Measurements from ENCODE around the gene SDHAF1.
"Not testable (repeated sequence)": the region's sequence is repeated elsewhere in the genome, so short reads cannot be mapped to it uniquely, and the experiment has no call there.

SDHAF1 gene

GRCh38 chr19:35955881-35956634, 38.9 kb upstream of the SDHAF1 start:
- no peak for TF ChIP-seq GLIS3 (CRISPR knock-in tag; IDR thresholded peaks at IDR 0.05)
- TF ChIP-seq CREB5 (CRISPR knock-in tag; IDR thresholded peaks at IDR 0.05; ENCODE audit: low read depth): no peak
- no peak for TF ChIP-seq CSDC2 (CRISPR knock-in tag; IDR thresholded peaks at IDR 0.05)
- TF ChIP-seq ZNF70 (CRISPR knock-in tag; IDR thresholded peaks at IDR 0.05): no peak
- TF ChIP-seq RARB (CRISPR knock-in tag; IDR thresholded peaks at IDR 0.05): no peak
- TF ChIP-seq ZC3H10 (CRISPR knock-in tag; IDR thresholded peaks at IDR 0.05): no peak
- no peak for TF ChIP-seq ZFP3 (CRISPR knock-in tag; IDR thresholded peaks at IDR 0.05)
- no peak for TF ChIP-seq ISL1 (CRISPR knock-in tag; IDR thresholded peaks at IDR 0.05)
- TF ChIP-seq, protein P1, sequence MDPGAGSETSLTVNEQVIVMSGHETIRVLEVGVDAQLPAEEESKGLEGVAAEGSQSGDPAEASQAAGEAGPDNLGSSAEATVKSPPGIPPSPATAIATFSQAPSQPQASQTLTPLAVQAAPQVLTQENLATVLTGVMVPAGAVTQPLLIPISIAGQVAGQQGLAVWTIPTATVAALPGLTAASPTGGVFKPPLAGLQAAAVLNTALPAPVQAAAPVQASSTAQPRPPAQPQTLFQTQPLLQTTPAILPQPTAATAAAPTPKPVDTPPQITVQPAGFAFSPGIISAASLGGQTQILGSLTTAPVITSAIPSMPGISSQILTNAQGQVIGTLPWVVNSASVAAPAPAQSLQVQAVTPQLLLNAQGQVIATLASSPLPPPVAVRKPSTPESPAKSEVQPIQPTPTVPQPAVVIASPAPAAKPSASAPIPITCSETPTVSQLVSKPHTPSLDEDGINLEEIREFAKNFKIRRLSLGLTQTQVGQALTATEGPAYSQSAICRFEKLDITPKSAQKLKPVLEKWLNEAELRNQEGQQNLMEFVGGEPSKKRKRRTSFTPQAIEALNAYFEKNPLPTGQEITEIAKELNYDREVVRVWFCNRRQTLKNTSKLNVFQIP (CRISPR knock-in tag; IDR thresholded peaks at IDR 0.05; ENCODE audit: borderline replicate concordance, low read depth): no peak
- TF ChIP-seq ZNF8 (CRISPR knock-in tag; IDR thresholded peaks at IDR 0.05): no peak
- TF ChIP-seq, protein P2, sequence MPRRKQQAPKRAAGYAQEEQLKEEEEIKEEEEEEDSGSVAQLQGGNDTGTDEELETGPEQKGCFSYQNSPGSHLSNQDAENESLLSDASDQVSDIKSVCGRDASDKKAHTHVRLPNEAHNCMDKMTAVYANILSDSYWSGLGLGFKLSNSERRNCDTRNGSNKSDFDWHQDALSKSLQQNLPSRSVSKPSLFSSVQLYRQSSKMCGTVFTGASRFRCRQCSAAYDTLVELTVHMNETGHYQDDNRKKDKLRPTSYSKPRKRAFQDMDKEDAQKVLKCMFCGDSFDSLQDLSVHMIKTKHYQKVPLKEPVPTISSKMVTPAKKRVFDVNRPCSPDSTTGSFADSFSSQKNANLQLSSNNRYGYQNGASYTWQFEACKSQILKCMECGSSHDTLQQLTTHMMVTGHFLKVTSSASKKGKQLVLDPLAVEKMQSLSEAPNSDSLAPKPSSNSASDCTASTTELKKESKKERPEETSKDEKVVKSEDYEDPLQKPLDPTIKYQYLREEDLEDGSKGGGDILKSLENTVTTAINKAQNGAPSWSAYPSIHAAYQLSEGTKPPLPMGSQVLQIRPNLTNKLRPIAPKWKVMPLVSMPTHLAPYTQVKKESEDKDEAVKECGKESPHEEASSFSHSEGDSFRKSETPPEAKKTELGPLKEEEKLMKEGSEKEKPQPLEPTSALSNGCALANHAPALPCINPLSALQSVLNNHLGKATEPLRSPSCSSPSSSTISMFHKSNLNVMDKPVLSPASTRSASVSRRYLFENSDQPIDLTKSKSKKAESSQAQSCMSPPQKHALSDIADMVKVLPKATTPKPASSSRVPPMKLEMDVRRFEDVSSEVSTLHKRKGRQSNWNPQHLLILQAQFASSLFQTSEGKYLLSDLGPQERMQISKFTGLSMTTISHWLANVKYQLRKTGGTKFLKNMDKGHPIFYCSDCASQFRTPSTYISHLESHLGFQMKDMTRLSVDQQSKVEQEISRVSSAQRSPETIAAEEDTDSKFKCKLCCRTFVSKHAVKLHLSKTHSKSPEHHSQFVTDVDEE (CRISPR knock-in tag; IDR thresholded peaks at IDR 0.05): no peak
- TF ChIP-seq PPARA (CRISPR knock-in tag; IDR thresholded peaks at IDR 0.05; ENCODE audit: borderline replicate concordance): no peak
- TF ChIP-seq OSR1 (CRISPR knock-in tag; IDR thresholded peaks at IDR 0.05): no peak
- TF ChIP-seq ZNF565 (CRISPR knock-in tag; conservative IDR thresholded peaks at IDR 0.05; ENCODE audit: low read depth): no peak
- TF ChIP-seq TCF4 (CRISPR knock-in tag; IDR thresholded peaks at IDR 0.05; ENCODE audit: borderline replicate concordance): no peak
- no peak for TF ChIP-seq ESRRG (CRISPR knock-in tag; IDR thresholded peaks at IDR 0.05)
- TF ChIP-seq SNAI2 (CRISPR knock-in tag; IDR thresholded peaks at IDR 0.05): no peak
- no peak for TF ChIP-seq BACH2 (CRISPR knock-in tag; IDR thresholded peaks at IDR 0.05; ENCODE audit: borderline replicate concordance)
- no peak for TF ChIP-seq PATZ1 (CRISPR knock-in tag; IDR thresholded peaks at IDR 0.05; ENCODE audit: borderline replicate concordance)
- no peak for TF ChIP-seq TOX (CRISPR knock-in tag; IDR thresholded peaks at IDR 0.05; ENCODE audit: borderline replicate concordance)
- ATAC-seq: no peak

DNA sequence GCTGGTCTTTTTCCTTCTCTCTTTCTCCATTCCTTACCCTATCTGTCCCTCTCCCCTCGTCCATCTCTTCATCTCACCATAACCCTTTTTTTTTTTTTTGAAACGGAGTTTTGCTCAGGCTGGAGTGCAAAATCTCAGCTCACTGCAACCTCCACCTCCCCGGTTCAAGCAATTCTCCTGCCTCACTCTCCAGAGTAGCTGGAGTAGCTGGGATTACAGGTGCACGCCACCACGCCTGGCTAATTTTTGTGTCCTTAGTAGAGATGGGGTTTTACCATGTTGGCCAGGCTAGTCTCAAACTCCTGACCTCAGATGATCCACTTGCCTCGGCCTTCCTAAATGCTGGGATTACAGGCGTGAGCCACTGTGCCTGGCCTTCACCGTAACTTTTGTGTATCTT, 37.6 kb upstream of the SDHAF1 start:
- ATAC-seq: not testable (repeated sequence)

DNA sequence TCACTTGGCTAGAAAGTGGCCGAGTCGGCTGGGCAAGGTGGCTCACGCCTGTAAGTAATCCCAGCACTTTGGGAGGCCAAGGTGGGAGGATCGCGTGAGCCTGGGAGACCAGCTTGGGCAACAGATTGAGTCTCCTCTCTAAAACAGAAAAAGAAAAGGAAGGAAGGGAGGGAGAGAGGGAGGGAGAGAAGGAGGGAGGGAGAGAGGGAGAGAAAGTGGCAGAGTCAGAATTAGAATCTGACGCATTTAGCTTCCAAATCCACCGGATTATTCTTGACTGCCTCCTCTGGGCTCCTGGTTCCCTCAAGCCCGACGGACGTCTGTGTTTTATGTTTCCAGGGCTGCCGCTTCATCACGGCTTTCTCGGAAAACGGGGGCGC, 36.3 kb upstream of the SDHAF1 start:
- no peak for ATAC-seq
- no peak for TF ChIP-seq ISL1 (CRISPR knock-in tag; IDR thresholded peaks at IDR 0.05)
- no peak for TF ChIP-seq TOX (CRISPR knock-in tag; IDR thresholded peaks at IDR 0.05; ENCODE audit: borderline replicate concordance)
- no peak for TF ChIP-seq ZNF8 (CRISPR knock-in tag; IDR thresholded peaks at IDR 0.05)
- TF ChIP-seq ZFP30 (CRISPR knock-in tag; IDR thresholded peaks at IDR 0.05): no peak
- TF ChIP-seq OSR1 (CRISPR knock-in tag; IDR thresholded peaks at IDR 0.05): no peak
- no peak for TF ChIP-seq ZNF565 (CRISPR knock-in tag; conservative IDR thresholded peaks at IDR 0.05; ENCODE audit: low read depth)
- TF ChIP-seq ARNTL (CRISPR knock-in tag; IDR thresholded peaks at IDR 0.05; ENCODE audit: borderline replicate concordance, low read depth): no peak
- no peak for TF ChIP-seq ESRRG (CRISPR knock-in tag; IDR thresholded peaks at IDR 0.05)
- TF ChIP-seq, protein P2 (CRISPR knock-in tag; IDR thresholded peaks at IDR 0.05): no peak
- no peak for TF ChIP-seq TCF4 (CRISPR knock-in tag; IDR thresholded peaks at IDR 0.05; ENCODE audit: borderline replicate concordance)

Data from SK-N-SH treated with all-trans-retinoic acid at 6 μM for 48 hours (cell line).